IMR-90 (cell line): ENCODE measurements around the gene PTPRG. TPM values are rescaled to one million over a fixed set of nuclear protein-coding genes. Genes with fewer than 3 reads are reported as not detected.

Source experiments
- ATAC-seq: fragments of 200-7000 bp; cut with Tn5 transposase; 2 replicates; pipeline ENCODE4 v1.9.1; 2020; ENCODE audit warnings: low read depth, mild to moderate bottlenecking, moderate library complexity
- BruUV-seq: library from RNA; stranded (reverse); fragments of 400-500 nt; replicated peaks from 2 replicates; lab custom pipeline; 2021; lab: Mats Ljungman, UMichigan
- CTCF ChIA-PET: fragments of 300-600 bp; formaldehyde crosslinking; extraction: SDS; loops from one replicate; lab custom pipeline; 2021; ENCODE audit warnings: antibody characterized with exemption; lab: Yijun Ruan, JAX
- POLR2A ChIA-PET: fragments of 300-600 bp; sonication (Branson Sonifier 250); formaldehyde crosslinking; loops from one replicate; lab custom pipeline; 2022; ENCODE audit warnings: antibody characterized with exemption; ENCODE audit not compliant: unreplicated experiment; lab: Charles Lee
- DNase-seq: peaks from one replicate; pipeline ENCODE4 v3.0.0; 2013
- H2AFZ ChIP-seq: replicated peaks from 2 replicates; pipeline ENCODE3; 2013; ENCODE audit warnings: low read length, mild to moderate bottlenecking; ENCODE audit not compliant: poor library complexity
- H2AK5ac ChIP-seq: 2 replicates; pipeline ENCODE4 v1.6.1; 2013; ENCODE audit warnings: low read depth, low read length, inconsistent platforms
- H2AK9ac ChIP-seq: replicated peaks from 2 replicates; pipeline ENCODE3; 2013; ENCODE audit warnings: mild to moderate bottlenecking, low read depth, low read length, moderate library complexity; ENCODE audit not compliant: poor library complexity
- H2BK120ac ChIP-seq: 2 replicates; pipeline ENCODE4 v1.6.1; 2013; ENCODE audit warnings: low read depth, low read length, inconsistent platforms
- H2BK15ac ChIP-seq: 3 replicates; pipeline ENCODE4 v1.6.1; 2013; ENCODE audit warnings: low read depth, low read length, inconsistent platforms
- H2BK20ac ChIP-seq: 2 replicates; pipeline ENCODE4 v1.6.1; 2013; ENCODE audit warnings: low read depth, mild to moderate bottlenecking, inconsistent platforms, low read length, moderate library complexity
- H2BK5ac ChIP-seq: 2 replicates; pipeline ENCODE4 v1.6.1; 2013; ENCODE audit warnings: mild to moderate bottlenecking, low read depth, low read length, inconsistent platforms; ENCODE audit not compliant: poor library complexity, severe bottlenecking
- H3K14ac ChIP-seq: replicated peaks from 2 replicates; pipeline ENCODE4 v1.6.1; 2013; ENCODE audit warnings: low read depth, low read length, inconsistent platforms
- H3K18ac ChIP-seq: 2 replicates; pipeline ENCODE4 v1.6.1; 2013; ENCODE audit warnings: low read depth, low read length, control low read depth
- H3K23ac ChIP-seq: 2 replicates; pipeline ENCODE4 v1.6.1; 2013; ENCODE audit warnings: low read depth, low read length, inconsistent platforms
- H3K27ac ChIP-seq: 2 replicates; pipeline ENCODE4 v1.5.1; 2013; ENCODE audit warnings: mild to moderate bottlenecking, control low read depth, low read length; ENCODE audit not compliant: insufficient read depth
- H3K27me3 ChIP-seq: 2 replicates; pipeline ENCODE4 v1.6.1; 2013; ENCODE audit warnings: low read length; ENCODE audit not compliant: control insufficient read depth, insufficient read depth
- H3K36me3 ChIP-seq: 2 replicates; pipeline ENCODE4 v1.6.1; 2013; ENCODE audit warnings: low read length, mixed read lengths; ENCODE audit not compliant: control insufficient read depth, insufficient read depth
- H3K4ac ChIP-seq: 2 replicates; pipeline ENCODE4 v1.6.1; 2013; ENCODE audit warnings: low read depth, low read length, inconsistent platforms
- H3K4me1 ChIP-seq: 2 replicates; pipeline ENCODE4 v1.6.1; 2013; ENCODE audit warnings: low read length, mixed read lengths; ENCODE audit not compliant: control insufficient read depth, insufficient read depth
- H3K4me2 ChIP-seq: 2 replicates; pipeline ENCODE4 v1.6.1; 2013; ENCODE audit warnings: low read depth, mild to moderate bottlenecking, control low read depth, low read length, moderate library complexity
- H3K4me3 ChIP-seq: 2 replicates; pipeline ENCODE4 v1.5.1; 2013; ENCODE audit warnings: low read depth, mild to moderate bottlenecking, control low read depth, low read length, moderate library complexity; ENCODE audit not compliant: insufficient read depth
- H3K56ac ChIP-seq: 2 replicates; pipeline ENCODE4 v1.6.1; 2013; ENCODE audit warnings: low read length, inconsistent platforms; ENCODE audit not compliant: insufficient read depth; ENCODE audit errors: extremely low read depth
- H3K79me1 ChIP-seq, 2 experiments: 2 replicates each; pipeline ENCODE4 v1.6.1; 2013; ENCODE audit warnings: low read length in 2 of 2, inconsistent platforms in 1 of 2, low read depth in 1 of 2
- H3K9ac ChIP-seq: 2 replicates; pipeline ENCODE4 v1.6.1; 2013; ENCODE audit warnings: low read depth, low read length, control low read depth
- H3K9me1 ChIP-seq: 2 replicates; pipeline ENCODE4 v1.6.1; 2013; ENCODE audit warnings: low read length, inconsistent platforms; ENCODE audit not compliant: insufficient read depth
- H3K9me3 ChIP-seq: 2 replicates; pipeline ENCODE4 v1.6.1; 2013; ENCODE audit warnings: low read length; ENCODE audit not compliant: control insufficient read depth, insufficient read depth
- H4K20me1 ChIP-seq: 2 replicates; pipeline ENCODE4 v1.6.1; 2013; ENCODE audit warnings: low read length, inconsistent platforms; ENCODE audit not compliant: insufficient read depth
- H4K5ac ChIP-seq: 2 replicates; pipeline ENCODE4 v1.6.1; 2013; ENCODE audit warnings: mild to moderate bottlenecking, low read depth, low read length, control low read depth
- H4K8ac ChIP-seq, 2 experiments: 2 replicates each; pipeline ENCODE4 v1.6.1; 2013; ENCODE audit warnings: low read depth in 2 of 2, low read length in 2 of 2, control low read depth in 1 of 2, inconsistent platforms in 1 of 2
- H4K91ac ChIP-seq: 2 replicates; pipeline ENCODE4 v1.6.1; 2013; ENCODE audit warnings: low read depth, low read length, inconsistent platforms; ENCODE audit not compliant: insufficient read depth
- CEBPB ChIP-seq: IDR thresholded peaks from 2 replicates; pipeline ENCODE4 v1.6.1; 2012; ENCODE audit warnings: low read depth, low read length, improper control_type of control experiment
- POLR2A ChIP-seq: IDR thresholded peaks from 2 replicates; pipeline ENCODE4 v1.6.1; 2012; ENCODE audit warnings: mild to moderate bottlenecking, low read depth, low read length
- whole genome bisulfite sequencing, 2 experiments: methylation state at CpG; one replicate each; pipeline versions ENCODE4 v1.1.5 to v1.1.7; 2013; ENCODE audit warnings: missing lambda C conversion rate in 2 of 2; ENCODE audit not compliant: insufficient read length in 1 of 2; ENCODE audit errors: extremely low coverage in 2 of 2; 5-methylcytosine and 5-hydroxymethylcytosine counted together
- dilution Hi-C: fragments of 300-500 bp; cut with HindIII; formaldehyde crosslinking; loops from one replicate; pipeline ENCODE4 v1.14.3; 2018; ENCODE audit warnings: low sequenced_read_pairs; ENCODE audit not compliant: unreplicated experiment
- in situ Hi-C: fragments of 300-500 bp; cut with MboI; formaldehyde crosslinking; loops from 3 replicates; pipeline ENCODE4 v1.14.3; 2019; ENCODE audit warnings: low sequenced_read_pairs, inconsistent platforms, mixed read lengths
- intact Hi-C: fragments of 100-400 bp; cut with micrococcal nuclease; formaldehyde crosslinking; loops from 2 replicates; pipeline ENCODE4 v1.10.0; 2022
- polyA plus RNA-seq, 3 experiments: library from polyadenylated mRNA; depleted of rRNA; stranded (reverse); fragments of >200 nt; gene quantifications; 2 replicates each; pipeline ENCODE4 v1.2.3, GENCODE V29; 2012; ENCODE audit warnings: low replicate concordance in 1 of 3
- total RNA-seq: library from RNA; depleted of rRNA; stranded (reverse); fragments of >200 nt; gene quantifications from 2 replicates; pipeline ENCODE4 v1.2.3, GENCODE V29; 2012

PTPRG gene
- total and polyA plus RNA-seq, 2 of the 4 experiments (the other 2 are of a cell fraction): 7.7 to 31.0 TPM

- no peak for DNase-seq
- CTCF ChIA-PET: no interaction called here
These were observed 581.1 kb downstream of the PTPRG start for GRCh38 chr3:62142331-62143085.

More at GRCh38 chr3:62142331-62143085, 581.1 kb downstream of the PTPRG start:
- no peaks in the 10 kb centered on the region for H3K9me1 ChIP-seq
- H4K5ac ChIP-seq: no peak overlapping the region
- no peak overlapping the region for H2BK20ac ChIP-seq
- in situ Hi-C loops (no loop called here), dilution Hi-C loops (no loop called here), intact Hi-C loops (no loop called here)
- no peak overlapping the region for H4K8ac ChIP-seq
- no peak overlapping the region for H3K27ac ChIP-seq
- peaks cover 3% of the 10 kb centered on the region; the same call in 1 of the 2 replicates for H3K4me1 ChIP-seq
- H3K79me1 ChIP-seq: no peaks in the 10 kb centered on the region
- H3K9ac ChIP-seq: no peak overlapping the region
- no peak overlapping the region for H3K4me3 ChIP-seq
- H2AK9ac ChIP-seq: no peak overlapping the region
- no TSS peak for BruUV-seq
- TF ChIP-seq CEBPB: peak; percentile 44; the same call in 1 of the 2 replicates
- TF ChIP-seq POLR2A: no peak
- no peak overlapping the region for H3K56ac ChIP-seq
- H2AFZ ChIP-seq: no peak overlapping the region
- no peak overlapping the region for H2BK5ac ChIP-seq
- H3K9me3 ChIP-seq: no peaks in the 10 kb centered on the region
- H2AK5ac ChIP-seq: no peak overlapping the region
- no peak overlapping the region for H2BK15ac ChIP-seq
- no peaks in the 10 kb centered on the region for H4K20me1 ChIP-seq
- H3K18ac ChIP-seq: no peak overlapping the region
- no peak overlapping the region for H3K14ac ChIP-seq
- POLR2A ChIA-PET: no interaction called here
- H3K23ac ChIP-seq: no peak overlapping the region
- no peaks in the 10 kb centered on the region; the same call in 1 of the 2 replicates for H3K36me3 ChIP-seq
- no peak overlapping the region for H4K91ac ChIP-seq
- no peak overlapping the region for H3K4me2 ChIP-seq
- no CpG with 5 or more reads among the region's 9 CpGs for whole genome bisulfite sequencing, 2 experiments
- H2BK120ac ChIP-seq: no peak overlapping the region
- no peaks in the 10 kb centered on the region for H3K27me3 ChIP-seq
- ATAC-seq: no peak
- no peak overlapping the region for H3K4ac ChIP-seq
